ENCODE results near the gene NUSAP1.
"Not testable (repeated sequence)": the region's sequence is repeated elsewhere in the genome, so short reads cannot be mapped to it uniquely, and the experiment has no call there.

NUSAP1 gene

GRCh38 chr15:41334293-41335120 is 1.8 kb downstream of the NUSAP1 start:
- DNase-seq, result no peak

GRCh38 chr15:41336549-41336948 is 3.9 kb downstream of the NUSAP1 start:
- no peak for DNase-seq

DNA sequence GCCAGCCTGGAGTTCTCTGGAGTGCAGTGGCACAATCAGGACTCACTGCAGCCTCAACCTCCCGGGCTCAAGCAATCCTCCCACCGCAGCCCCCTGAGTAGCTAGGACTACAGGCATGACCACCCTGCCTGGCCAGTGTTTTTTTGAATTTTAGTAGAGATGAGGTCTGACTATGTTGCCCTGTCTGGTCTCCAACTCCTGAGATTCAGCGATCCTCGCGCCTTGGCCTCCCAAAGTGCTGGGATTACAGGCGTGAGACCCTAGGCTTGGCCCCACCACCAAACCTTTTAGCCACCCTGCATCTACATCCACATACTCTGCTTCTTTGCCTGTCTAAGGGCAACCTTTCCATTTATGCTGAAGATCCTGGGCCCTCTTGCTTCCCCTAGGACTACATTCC is 4.4 kb downstream of the NUSAP1 start:
- no peak for DNase-seq

DNA sequence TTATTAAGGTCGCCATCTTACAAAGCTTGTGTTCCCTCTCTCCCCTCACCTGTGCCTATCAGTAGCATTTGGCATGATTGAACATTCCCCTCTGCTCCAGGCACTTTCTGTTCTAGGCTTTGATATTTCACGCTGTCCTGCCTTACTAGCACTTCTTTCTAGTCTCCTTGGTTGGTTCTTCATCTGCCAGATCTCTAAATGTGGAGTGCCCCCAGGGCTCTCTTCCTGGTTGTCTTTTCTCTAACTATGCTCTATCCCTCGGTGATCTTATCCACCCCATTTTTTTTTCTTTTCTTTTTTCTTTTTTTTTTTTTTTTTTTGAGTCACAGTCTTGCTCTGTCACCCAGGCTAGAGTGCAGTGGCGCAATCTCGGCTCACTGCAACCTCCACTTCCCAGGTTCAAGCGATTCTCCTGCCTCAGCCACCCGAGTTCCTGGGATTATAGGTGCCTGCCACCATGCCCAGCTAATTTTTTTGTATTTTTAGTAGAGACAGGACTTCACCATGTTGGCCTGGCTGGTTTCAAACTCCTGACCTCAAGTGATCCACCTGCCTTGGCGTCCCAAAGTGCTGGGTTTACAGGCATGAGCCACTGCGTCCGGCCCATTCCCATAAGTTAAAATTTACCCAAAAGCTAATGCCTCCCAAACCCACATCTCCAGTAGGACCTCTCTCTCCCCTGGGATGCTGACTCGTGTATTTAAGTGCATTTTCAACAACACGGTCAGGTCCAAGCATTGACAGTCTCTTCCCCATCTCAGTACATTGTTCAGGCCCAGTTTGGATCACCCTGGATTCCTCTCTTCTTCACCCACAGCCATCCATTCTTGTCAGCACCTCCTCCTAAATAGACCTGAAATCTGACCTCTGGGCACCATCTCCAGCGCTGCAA is 5.2 kb downstream of the NUSAP1 start:
- no peak for DNase-seq

- DNase-seq, result no peak
Measured at GRCh38 chr15:41340189-41340695, 7.6 kb downstream of the NUSAP1 start.

DNA sequence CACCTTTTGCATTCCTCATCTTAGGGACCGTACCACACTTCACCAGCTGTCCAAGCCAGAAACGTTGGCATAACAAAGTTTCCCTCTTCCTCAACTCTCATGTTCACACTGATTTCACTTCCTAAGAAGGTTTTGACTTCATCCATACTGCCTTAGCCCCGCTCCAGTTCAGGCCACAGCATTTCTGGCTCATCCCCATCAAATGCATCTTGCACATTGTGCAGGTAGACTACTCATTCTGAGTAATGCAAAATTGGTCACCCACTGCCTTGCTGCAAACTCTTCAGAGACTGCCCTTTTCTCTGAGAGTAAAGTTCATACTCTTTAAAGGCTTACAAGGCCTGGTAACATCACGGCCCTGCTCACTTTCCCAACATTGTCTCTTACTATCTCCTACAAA is 8.8 kb downstream of the NUSAP1 start:
- DNase-seq, result no peak

DNA sequence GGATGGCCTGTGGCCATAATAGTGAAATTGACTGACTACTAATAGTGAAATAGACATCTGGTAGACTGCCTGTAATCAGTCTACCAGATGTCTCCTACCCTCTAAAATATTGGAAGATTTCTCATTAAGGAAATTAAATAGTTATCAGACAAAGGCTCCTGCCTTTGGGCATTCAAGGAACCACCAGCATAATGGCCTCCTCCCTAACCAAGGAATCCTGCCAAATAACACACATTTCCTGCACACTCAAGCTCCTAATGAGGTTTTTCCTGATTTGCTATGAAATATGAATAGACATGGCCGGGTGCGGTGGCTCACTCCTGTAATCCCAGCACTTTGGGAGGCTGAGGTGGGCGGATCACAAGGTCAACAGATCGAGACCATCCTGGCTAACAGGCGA is 14.6 kb downstream of the NUSAP1 start:
- no peak for DNase-seq

DNA sequence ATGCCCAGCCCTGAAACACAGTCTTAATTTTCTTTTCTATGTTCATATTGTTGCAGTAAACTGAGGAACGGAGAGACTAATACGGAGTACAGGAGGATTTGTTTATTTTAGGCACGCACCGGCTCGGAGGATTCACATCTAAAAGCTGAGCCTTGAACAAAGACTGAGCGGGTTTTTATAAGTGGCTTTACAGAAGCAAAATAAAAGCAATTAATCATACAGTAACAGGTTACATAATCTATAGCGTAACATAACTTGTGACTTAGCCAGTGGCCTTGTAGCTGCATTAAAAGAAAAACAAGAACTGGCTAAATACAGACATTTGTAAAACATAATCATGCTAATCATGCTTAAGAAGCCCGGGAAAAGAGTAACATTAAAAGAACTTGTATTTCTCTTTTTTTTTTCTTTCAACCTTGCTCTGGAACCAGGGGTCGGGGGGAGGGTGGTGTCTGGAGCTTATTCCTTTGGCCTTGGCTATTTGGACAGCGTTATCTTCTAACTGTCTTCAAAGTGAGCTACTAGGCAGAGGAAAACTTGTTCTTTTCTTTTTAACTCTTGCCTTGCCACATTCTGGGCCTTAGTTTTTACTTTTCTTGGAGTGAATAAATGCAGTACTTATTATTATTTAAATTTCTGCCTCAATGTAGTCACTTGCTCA is 17.5 kb downstream of the NUSAP1 start:
- DNase-seq, result no peak

GRCh38 chr15:41354371-41354770 is 21.7 kb downstream of the NUSAP1 start:
- DNase-seq, result no peak

DNA sequence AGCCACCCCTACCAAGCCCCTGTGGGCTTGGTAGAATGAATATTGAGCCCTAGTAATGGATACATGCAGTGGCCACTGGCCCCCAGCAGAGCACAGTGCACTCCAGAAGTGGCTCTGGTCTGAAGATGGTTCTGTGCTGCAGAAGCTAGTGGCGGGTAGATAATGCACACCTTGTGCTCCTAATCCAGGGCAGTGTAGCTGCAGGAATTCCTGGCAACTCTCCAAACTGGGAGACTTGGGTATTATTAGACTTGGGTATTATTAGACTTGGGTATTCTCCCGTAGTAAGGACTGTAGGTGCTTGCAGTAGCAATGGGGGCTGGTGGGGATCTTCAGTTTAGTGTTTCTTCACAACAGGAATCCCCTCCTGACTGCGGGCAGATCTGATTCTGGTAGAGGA is 34.7 kb downstream of the NUSAP1 start:
- DNase-seq, result no peak

DNA sequence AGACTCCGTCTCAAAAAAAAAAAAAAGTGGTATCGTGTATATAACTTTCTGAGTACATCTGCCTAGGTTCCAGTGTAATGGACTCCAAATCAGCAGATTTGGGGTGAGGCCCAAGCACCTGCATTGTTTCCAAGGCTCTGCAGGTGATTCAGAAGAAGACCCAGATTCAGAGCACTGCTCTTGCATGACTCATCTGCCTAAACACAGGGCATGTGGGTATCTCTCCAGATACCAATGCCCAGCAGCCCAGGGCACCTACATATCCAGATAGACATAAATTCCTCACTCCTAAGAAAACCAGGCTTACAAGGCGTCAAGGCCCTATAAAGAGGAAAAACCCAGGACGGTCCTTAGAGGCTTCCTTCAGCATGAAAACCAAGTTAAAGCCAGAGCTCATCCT is 45.3 kb downstream of the NUSAP1 start:
- DNase-seq, result no peak

- not testable (repeated sequence) for DNase-seq
Measured at GRCh38 chr15:41383974-41384749, 51.5 kb downstream of the NUSAP1 start.

DNA sequence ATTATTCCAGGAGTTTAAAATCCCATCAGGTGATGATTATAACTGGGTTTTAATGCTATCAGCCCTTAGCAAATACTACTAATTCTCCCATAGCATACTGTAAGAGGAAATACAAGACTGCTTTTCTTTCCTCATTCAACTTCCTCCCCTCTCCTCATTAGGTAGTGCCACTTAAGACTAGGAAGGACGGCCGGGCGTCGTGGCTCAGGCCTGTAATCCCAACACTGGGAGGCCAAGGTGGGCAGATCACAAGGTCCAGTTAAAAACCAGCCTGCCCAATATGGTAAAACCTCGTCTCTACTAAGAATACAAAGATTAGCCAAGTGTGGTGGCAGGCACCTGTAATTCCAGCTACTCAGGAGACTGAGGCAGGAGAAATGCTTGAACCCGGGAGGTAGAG is 55.0 kb downstream of the NUSAP1 start:
- DNase-seq, result no peak

DNA sequence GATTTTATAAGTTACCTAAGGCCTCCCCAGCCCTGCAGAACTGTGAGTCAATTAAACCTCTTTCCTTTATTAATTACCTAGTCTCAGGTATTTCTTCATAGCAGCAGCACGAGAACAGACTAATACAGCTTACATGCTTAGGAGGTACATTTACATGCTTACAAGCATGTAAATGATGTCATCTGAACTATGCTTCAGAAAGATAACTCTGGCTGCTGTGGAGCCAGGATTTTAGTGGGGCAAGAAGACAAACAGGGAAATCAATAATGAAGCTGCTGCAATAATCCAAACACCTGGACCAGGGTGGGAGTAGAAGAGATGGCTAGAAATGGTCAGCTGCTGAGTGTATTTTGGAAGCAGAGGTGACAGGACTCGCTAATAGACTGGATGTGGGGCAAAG is 60.0 kb downstream of the NUSAP1 start:
- DNase-seq, result no peak

DNA sequence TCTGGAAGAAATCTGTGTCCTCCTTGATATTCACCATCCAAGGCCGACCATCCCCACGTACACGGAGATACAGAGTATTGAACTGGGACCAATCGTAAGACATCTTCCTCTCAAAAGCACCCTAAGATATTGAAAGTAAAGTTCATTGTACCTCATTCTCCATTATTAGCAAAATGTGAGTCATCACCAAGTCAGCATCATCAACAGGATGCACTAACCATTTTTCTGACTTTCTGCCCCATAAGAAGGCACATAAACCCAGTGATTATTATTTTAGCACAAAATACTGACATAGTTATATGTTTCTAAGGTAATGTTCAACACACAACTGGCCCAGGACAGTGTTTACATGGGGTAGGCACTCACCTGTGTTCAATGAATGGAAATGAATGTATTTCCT is 62.2 kb downstream of the NUSAP1 start:
- DNase-seq, result no peak

GRCh38 chr15:41396111-41396510 is 63.4 kb downstream of the NUSAP1 start:
- DNase-seq, result no peak

DNA sequence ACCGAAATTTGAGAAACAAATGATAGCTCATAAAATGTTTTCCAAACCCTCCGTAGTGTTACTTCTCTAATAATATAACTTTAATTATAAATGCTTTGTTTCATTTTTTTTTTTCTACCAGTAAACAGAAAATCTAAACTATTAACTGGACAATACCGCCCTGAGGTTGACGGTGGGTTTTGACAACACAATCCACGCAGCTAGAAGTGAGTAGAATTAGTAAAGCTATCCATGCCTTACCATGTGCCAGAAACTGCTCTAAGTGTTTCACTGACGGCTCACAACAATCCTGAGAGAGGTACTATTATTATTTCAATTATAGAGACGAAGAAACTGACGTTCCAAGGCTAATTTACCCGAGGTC is 69.2 kb downstream of the NUSAP1 start:
- DNase-seq, result no peak

DNA sequence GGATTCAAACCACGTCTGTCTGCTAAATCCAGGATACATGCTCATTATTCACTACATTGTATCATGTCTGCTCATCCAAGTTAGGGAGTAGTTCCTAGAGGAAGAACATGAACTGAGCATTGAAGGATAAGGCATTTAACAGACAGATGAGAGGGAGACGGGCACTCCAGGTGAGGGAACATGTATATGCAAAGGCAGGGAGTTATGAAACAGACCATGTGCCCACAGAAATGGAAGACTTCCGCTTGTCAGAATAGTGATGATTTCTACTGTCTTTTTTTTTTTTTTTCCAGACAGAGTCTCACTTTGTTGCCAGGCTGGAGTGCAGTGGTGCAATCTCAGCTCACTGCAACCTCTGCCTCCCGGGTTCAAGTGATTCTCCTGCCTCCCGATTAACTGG is 74.7 kb downstream of the NUSAP1 start:
- DNase-seq, result no peak

DNA sequence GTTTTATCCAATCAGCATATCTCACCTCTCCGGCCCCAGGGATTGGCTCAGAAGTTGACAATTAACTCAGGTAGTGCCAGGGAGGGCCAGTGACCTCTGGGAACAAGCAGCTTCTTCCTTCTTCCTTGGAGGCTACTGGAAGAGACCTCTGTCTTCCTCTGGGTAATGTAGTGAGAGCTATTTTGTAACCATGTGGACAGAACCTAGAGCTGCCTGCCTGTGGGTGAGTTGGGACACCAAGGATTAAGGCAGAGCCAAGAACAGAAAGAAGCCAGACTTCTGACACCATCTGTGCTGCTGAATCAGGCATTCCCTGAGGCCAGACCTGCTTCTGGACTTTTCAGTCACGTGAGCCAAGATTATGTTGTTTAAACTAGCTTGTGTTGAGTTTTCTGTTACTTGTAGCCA is 75.6 kb downstream of the NUSAP1 start:
- peak in 1 of 2 experiments; percentile 40 for DNase-seq

DNA sequence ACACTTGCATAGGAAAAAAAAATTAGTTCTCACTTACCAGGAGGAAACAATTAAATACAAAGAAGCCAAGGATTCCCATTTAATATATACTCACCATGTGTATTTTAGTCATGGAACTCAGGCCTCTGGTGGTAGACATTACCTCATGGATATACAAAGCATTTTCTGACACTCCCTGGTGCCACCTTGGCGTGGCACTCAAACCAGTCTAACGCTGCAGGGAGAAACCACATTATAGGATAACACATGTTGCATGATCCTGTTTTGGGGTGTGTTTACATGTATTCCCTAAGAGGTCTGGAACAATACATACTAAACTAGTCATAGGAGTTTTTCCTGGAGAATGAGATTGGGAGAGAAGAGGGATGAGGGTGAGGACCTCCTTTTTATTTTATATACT is 78.3 kb downstream of the NUSAP1 start:
- no peak for DNase-seq

DNA sequence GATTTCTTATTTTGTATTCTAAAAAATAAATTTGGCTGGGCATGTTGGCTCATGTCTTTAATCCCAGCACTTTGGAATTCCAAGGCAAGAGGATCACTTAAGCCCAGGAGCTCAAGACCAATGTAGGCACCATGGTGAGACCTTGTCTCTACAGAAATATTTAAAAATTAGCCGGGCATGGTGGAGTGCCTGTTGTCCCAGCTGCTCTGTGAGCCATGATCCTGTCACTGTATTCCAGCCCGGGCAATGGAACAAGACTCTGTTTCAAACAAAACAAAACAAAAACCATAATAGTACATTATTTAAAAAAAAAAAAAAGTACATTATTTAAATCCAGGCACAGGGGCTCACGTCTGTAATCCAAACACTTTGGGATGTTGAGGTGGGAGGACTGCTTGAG is 78.8 kb downstream of the NUSAP1 start:
- no peak for DNase-seq

- no peak for DNase-seq
Measured at GRCh38 chr15:41416128-41416741, 83.6 kb downstream of the NUSAP1 start.
